PC-9 (cell line): ENCODE measurements around the gene RIN1.

Source experiments
- CTCF ChIP-seq: fragments of 200-600 bp; sonication (generic); conservative IDR thresholded peaks from 2 replicates; pipeline ENCODE4 v1.6.1; 2017; ENCODE audit warnings: mixed run types, antibody characterized with exemption, mild to moderate bottlenecking, moderate library complexity
- EZH2 ChIP-seq: fragments of 200-600 bp; sonication (generic); IDR thresholded peaks from 2 replicates; pipeline ENCODE4 v1.8.0; 2017; ENCODE audit warnings: antibody characterized with exemption, low read depth

GRCh38 chr11:66329165-66329673 lies 7.0 kb downstream of the RIN1 start:
- TF ChIP-seq CTCF (no peak), EZH2 (no peak)
